Measurements from ENCODE around the gene RPA1. TPM values are rescaled to one million over a fixed set of nuclear protein-coding genes. Genes with fewer than 3 reads are reported as not detected.

RPA1 gene
- total RNA-seq, 1 experiment from 2014 or later = 198 TPM

GRCh38 chr17:1943436-1943831 is 113.6 kb downstream of the RPA1 start:
- Histone ChIP-seq H3K36me3 (ENCODE audit: control insufficient read depth in 1 of 2, insufficient read depth in 2 of 2, low read length in 2 of 2) (no peaks in the 10 kb centered on the region), H3K27me3 (ENCODE audit: insufficient read depth, low read length) (no peaks in the 10 kb centered on the region), H3K27ac (ENCODE audit: low read depth, low read length) (no peak overlapping the region), H3K9ac (ENCODE audit: low read length) (no peak overlapping the region), H4K20me1 (ENCODE audit: insufficient read depth) (no peaks in the 10 kb centered on the region), H3K9me2 (ENCODE audit: insufficient read depth) (no peaks in the 10 kb centered on the region), H3K9me3 (ENCODE audit: control insufficient read depth in 1 of 2, insufficient read depth in 1 of 2, low read depth in 1 of 2, low read length in 2 of 2) (no peaks in the 10 kb centered on the region), H2AFZ (ENCODE audit: low read depth, low read length, poor library complexity, severe bottlenecking) (no peak overlapping the region), H3K4me2 (ENCODE audit: low read length) (no peak overlapping the region), H3K4me1 (ENCODE audit: control insufficient read depth in 1 of 2, insufficient read depth in 2 of 2, low read length in 2 of 2) (no peaks in the 10 kb centered on the region), H3K4me3 (replicated peaks in 1 of 2; ENCODE audit: low read depth in 1 of 2, low read length in 2 of 2) (no peak overlapping the region), H3K79me2 (ENCODE audit: insufficient read depth, low read length) (no peaks in the 10 kb centered on the region)
- ATAC-seq (no peak), DNase-seq (ENCODE audit: low read depth, low spot score) (no peak)
- no TSS peak for BruUV-seq (replicated peaks)
- intact Hi-C loops (cut with micrococcal nuclease) = no loop called here
- ChIA-PET POLR2A (no interaction called here), RAD21 (ENCODE audit: low non-redundant PET in 1 of 2, low total read pairs in 2 of 2, uncharacterized antibody in 2 of 2, unreplicated experiment in 2 of 2) (no interaction called here), CTCF (no interaction called here)
- TF ChIP-seq CBX3 (IDR thresholded peaks at IDR 0.05; ENCODE audit: low read depth) (no peak), CEBPB (IDR thresholded peaks at IDR 0.05; ENCODE audit: low read depth) (no peak), SRF (IDR thresholded peaks at IDR 0.05; ENCODE audit: low read depth) (no peak), ZFX (IDR thresholded peaks at IDR 0.05) (no peak), JUND (IDR thresholded peaks at IDR 0.05) (no peak), ELF1 (IDR thresholded peaks at IDR 0.05; ENCODE audit: borderline replicate concordance, low read depth) (no peak), TCF7L2 (IDR thresholded peaks at IDR 0.05; ENCODE audit: borderline replicate concordance, extremely low read depth, insufficient read depth, insufficient read length) (no peak), MAX (IDR thresholded peaks at IDR 0.05) (no peak)

- H3K27ac ChIP-seq (ENCODE audit: low read depth, low read length) = no peak overlapping the region
- H3K9ac ChIP-seq (ENCODE audit: low read length) = no peak overlapping the region
- no peak for ATAC-seq
- TF ChIP-seq ZFX (IDR thresholded peaks at IDR 0.05) = no peak
- no peak for TF ChIP-seq JUND (IDR thresholded peaks at IDR 0.05)
- no peak for TF ChIP-seq FOSL1 (IDR thresholded peaks at IDR 0.05; ENCODE audit: low read depth)
- TF ChIP-seq EZH2phosphoT487 (IDR thresholded peaks at IDR 0.05; ENCODE audit: borderline replicate concordance) = no peak
- TF ChIP-seq SIN3A (IDR thresholded peaks at IDR 0.05; ENCODE audit: low read depth) = no peak
- TF ChIP-seq TCF7L2 (IDR thresholded peaks at IDR 0.05; ENCODE audit: borderline replicate concordance, extremely low read depth, insufficient read depth, insufficient read length) = no peak
- TF ChIP-seq CEBPB (IDR thresholded peaks at IDR 0.05; ENCODE audit: low read depth) = no peak
- no peak for TF ChIP-seq ATF3 (IDR thresholded peaks at IDR 0.05)
- TF ChIP-seq ELF1 (IDR thresholded peaks at IDR 0.05; ENCODE audit: borderline replicate concordance, low read depth) = no peak
- no peak for TF ChIP-seq ZBTB33 (IDR thresholded peaks at IDR 0.05; ENCODE audit: extremely low read depth, insufficient replicate concordance, low read length)
- TF ChIP-seq MAX (IDR thresholded peaks at IDR 0.05) = no peak
- no peak for TF ChIP-seq EGR1 (IDR thresholded peaks at IDR 0.05; ENCODE audit: low read depth)
- TF ChIP-seq EZH2 (IDR thresholded peaks at IDR 0.05) = no peak
- no peak for TF ChIP-seq CBX3 (IDR thresholded peaks at IDR 0.05; ENCODE audit: low read depth)
- no peak for TF ChIP-seq POLR2AphosphoS5 (IDR thresholded peaks at IDR 0.05; ENCODE audit: low read depth, low read length)
- no peak for TF ChIP-seq SP1 (IDR thresholded peaks at IDR 0.05; ENCODE audit: low read depth)
- TF ChIP-seq ZNF274 (IDR thresholded peaks at IDR 0.05; ENCODE audit: low read depth, low read length) = no peak
- H3K4me2 ChIP-seq (ENCODE audit: low read length) = no peak overlapping the region
- H3K36me3 ChIP-seq (ENCODE audit: control insufficient read depth in 1 of 2, insufficient read depth in 2 of 2, low read length in 2 of 2) = no peaks in the 10 kb centered on the region
- no peak overlapping the region for H2AFZ ChIP-seq (ENCODE audit: low read depth, low read length, poor library complexity, severe bottlenecking)
- H4K20me1 ChIP-seq (ENCODE audit: insufficient read depth) = no peaks in the 10 kb centered on the region
- no peaks in the 10 kb centered on the region for H3K9me3 ChIP-seq (ENCODE audit: control insufficient read depth in 1 of 2, insufficient read depth in 1 of 2, low read depth in 1 of 2, low read length in 2 of 2)
- no peaks in the 10 kb centered on the region for H3K27me3 ChIP-seq (ENCODE audit: insufficient read depth, low read length)
- POLR2A ChIA-PET = no interaction called here
- no peak for DNase-seq (ENCODE audit: low read depth, low spot score)
- RAD21 ChIA-PET (ENCODE audit: low non-redundant PET in 1 of 2, low total read pairs in 2 of 2, uncharacterized antibody in 2 of 2, unreplicated experiment in 2 of 2) = no interaction called here
- no peak overlapping the region for H3K4me3 ChIP-seq (replicated peaks in 1 of 2; ENCODE audit: low read depth in 1 of 2, low read length in 2 of 2)
- CTCF ChIA-PET = no interaction called here
- BruUV-seq (replicated peaks) = no TSS peak
- H3K4me1 ChIP-seq (ENCODE audit: control insufficient read depth in 1 of 2, insufficient read depth in 2 of 2, low read length in 2 of 2) = no peaks in the 10 kb centered on the region
- H3K79me2 ChIP-seq (ENCODE audit: insufficient read depth, low read length) = no peaks in the 10 kb centered on the region
- H3K9me2 ChIP-seq (ENCODE audit: insufficient read depth) = no peaks in the 10 kb centered on the region
- intact Hi-C loops (cut with micrococcal nuclease) = no loop called here
Observed at GRCh38 chr17:1945621-1946020, 115.8 kb downstream of the RPA1 start.
